Bronchial epithelial cell (primary cell): Measurements from ENCODE around the gene NALCN. TPM values are rescaled to one million over a fixed set of nuclear protein-coding genes. Genes with fewer than 3 reads are reported as not detected.

ENCODE experiments used
- DNase-seq: peaks from one replicate; pipeline ENCODE4 v3.0.0-alpha.2; 2010; ENCODE audit warnings: low read depth
- FAIRE-seq: peaks from 2 replicates; lab custom pipeline; 2011; peaks lifted over from hg19 to GRCh38; lab: Jason Lieb, UNC
- H3K27me3 ChIP-seq: 2 replicates; pipeline ENCODE4 v1.5.1; 2011; ENCODE audit warnings: low read length; ENCODE audit not compliant: control insufficient read depth, insufficient read depth
- H3K36me3 ChIP-seq: 2 replicates; pipeline ENCODE4 v1.5.1; 2011; ENCODE audit warnings: low read length; ENCODE audit not compliant: control insufficient read depth, insufficient read depth
- H3K4me3 ChIP-seq: 2 replicates; pipeline ENCODE4 v1.5.1; 2011; ENCODE audit warnings: mild to moderate bottlenecking, low read depth, low read length, control low read depth
- CTCF ChIP-seq: IDR thresholded peaks from 2 replicates; pipeline ENCODE4 v1.5.1; 2011; ENCODE audit warnings: mild to moderate bottlenecking, moderate library complexity, low read length, control low read depth, inconsistent platforms; ENCODE audit not compliant: insufficient read depth, severe bottlenecking
- total RNA-seq: library from RNA; depleted of rRNA; stranded (reverse); fragments of >200 nt; gene quantifications from 2 replicates; pipeline ENCODE4 v1.2.1, GENCODE V29; 2014

The NALCN gene
- total RNA-seq, 1 donor from 2014 or later = 0.26 TPM

DNA sequence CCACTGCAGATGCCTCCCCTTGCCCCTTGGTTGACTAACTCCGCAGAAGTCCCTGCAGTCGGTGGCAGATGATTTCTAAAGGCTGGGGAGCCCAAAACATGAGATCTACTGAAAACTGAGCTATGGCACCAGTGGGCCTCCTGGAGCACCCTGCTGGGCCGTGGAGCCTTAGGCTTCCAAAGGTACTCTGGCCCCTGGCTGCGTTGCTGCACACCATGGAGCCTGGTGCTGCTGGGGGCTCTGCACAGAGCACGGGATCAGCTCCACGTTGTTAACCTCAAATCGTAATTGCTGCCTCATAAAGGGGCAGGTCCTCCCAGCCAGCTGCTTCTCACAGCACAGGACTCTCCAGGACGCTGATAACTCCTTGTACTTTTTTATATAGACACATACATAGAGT lies 357.5 kb downstream of the NALCN start:
- no peak for TF ChIP-seq CTCF
- no peak for FAIRE-seq
- H3K27me3 ChIP-seq = no peaks in the 10 kb centered on the region
- no peaks in the 10 kb centered on the region for H3K36me3 ChIP-seq
- H3K4me3 ChIP-seq = no peak overlapping the region
- DNase-seq = no peak

- no peak for TF ChIP-seq CTCF
- H3K27me3 ChIP-seq = no peaks in the 10 kb centered on the region
- no peak overlapping the region for H3K4me3 ChIP-seq
- DNase-seq (no peak), FAIRE-seq (no peak)
- no peaks in the 10 kb centered on the region for H3K36me3 ChIP-seq
Measured at GRCh38 chr13:101053301-101054093, 362.8 kb downstream of the NALCN start.

DNA sequence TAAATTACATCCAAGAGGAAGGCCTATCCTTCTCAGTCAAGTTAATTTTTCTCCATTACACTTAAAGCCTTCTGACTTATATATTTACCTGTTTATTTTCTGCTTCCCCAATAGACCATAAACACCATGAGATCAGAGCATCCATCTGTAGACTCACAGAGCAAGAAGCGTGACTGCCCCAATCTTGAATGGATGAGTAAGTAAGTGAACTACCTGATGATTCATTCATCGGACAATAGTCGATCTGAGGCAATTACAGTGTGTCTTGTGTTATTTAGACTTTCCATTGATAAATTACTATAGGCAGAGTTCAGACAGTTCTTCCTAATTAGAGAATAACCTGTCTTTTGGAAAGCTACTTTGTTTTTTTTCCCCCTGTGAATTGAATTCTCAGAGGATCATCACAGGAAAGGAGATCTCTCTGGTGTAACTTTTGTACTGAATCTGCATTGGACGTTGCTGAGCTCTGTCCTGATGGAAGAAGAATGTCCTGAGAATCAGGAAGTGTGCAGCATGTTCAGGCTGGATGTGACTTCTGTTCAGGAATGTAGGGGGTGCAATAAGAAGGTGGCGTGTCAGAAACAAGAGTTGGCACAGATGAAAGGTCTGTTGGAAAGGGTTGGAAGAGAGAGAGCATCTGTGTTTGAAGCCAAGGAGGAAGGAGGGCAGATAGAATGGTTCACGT lies 367.0 kb downstream of the NALCN start:
- DNase-seq (peak; percentile 63), FAIRE-seq (no peak)
- H3K36me3 ChIP-seq = no peaks in the 10 kb centered on the region
- TF ChIP-seq CTCF = no peak
- H3K4me3 ChIP-seq = no peak overlapping the region
- H3K27me3 ChIP-seq = no peaks in the 10 kb centered on the region

DNA sequence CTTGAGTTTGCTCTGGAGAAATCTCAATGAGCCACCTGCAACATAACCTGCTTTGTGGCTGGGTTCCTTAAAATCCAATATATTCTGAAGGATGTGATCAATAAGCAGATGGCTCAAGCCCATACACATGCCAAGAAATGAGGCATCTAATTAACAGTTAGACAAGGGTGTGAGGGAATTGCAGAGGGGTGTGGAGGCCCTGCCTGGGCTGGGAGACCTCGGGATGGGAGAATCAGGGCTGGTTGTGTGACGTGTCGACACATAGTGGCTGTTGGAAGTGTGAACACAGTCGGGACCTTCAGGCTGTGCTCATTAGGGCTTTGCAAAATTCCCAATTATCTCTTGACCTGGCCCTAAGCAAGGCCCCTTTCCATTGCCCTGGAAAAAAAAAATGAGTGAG lies 379.8 kb downstream of the NALCN start:
- no peak for FAIRE-seq
- DNase-seq = no peak
- Histone ChIP-seq H3K4me3 (no peak overlapping the region), H3K36me3 (no peaks in the 10 kb centered on the region), H3K27me3 (no peaks in the 10 kb centered on the region)
- TF ChIP-seq CTCF = no peak

DNA sequence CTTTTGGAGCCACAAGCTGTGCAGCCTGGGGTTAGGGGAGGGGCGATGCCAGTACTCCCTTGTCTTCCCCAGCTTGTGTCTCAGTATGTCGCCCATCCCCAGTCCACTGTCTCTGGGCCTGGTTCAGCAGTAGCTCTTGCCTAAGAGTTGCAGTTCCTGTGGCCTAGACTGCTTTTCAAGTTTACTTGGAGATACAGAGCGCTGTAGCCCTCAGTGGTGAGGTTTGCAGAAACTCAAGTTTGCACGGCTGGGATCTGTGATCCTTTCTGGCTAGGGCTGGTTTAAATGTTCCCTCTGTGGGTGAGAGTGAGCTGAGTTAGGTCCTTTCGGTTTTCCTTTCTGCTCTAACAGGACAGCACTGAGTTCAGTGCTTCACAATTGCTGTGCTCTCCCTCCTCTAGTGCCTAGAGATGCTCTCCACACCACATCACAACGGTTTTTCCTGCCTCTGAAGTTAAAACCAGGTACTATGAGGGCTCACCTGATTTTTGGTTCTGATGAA lies 381.1 kb downstream of the NALCN start:
- DNase-seq (no peak), FAIRE-seq (no peak)
- H3K4me3 ChIP-seq = no peak overlapping the region
- no peak for TF ChIP-seq CTCF
- no peaks in the 10 kb centered on the region for H3K36me3 ChIP-seq
- H3K27me3 ChIP-seq = no peaks in the 10 kb centered on the region
